HEK293T (cell line): ENCODE results near the gene SLC18A2.

Experiments
- ELF4 ChIP-seq: fragments of 450-650 bp; IDR thresholded peaks from 2 replicates; pipeline ENCODE4 v1.6.1; 2017; ENCODE audit warnings: antibody characterized with exemption
- NFRKB ChIP-seq: fragments of 450-650 bp; IDR thresholded peaks from 2 replicates; pipeline ENCODE4 v1.6.1; 2016; ENCODE audit warnings: mild to moderate bottlenecking, moderate library complexity
- SP1 ChIP-seq: fragments of 450-650 bp; IDR thresholded peaks from 2 replicates; pipeline ENCODE4 v1.6.1; 2017

GRCh38 chr10:117261501-117261900 is 20.6 kb downstream of the SLC18A2 start:
- no peak for TF ChIP-seq NFRKB
- no peak for TF ChIP-seq SP1
- no peak for TF ChIP-seq ELF4
